Measurements from ENCODE around the gene MRPS18B. TPM values are rescaled to one million over a fixed set of nuclear protein-coding genes. Genes with fewer than 3 reads are reported as not detected.

MRPS18B gene
- total and polyA plus RNA-seq, 2 of the 13 experiments (the other 11 are each of a cell fraction or from before 2014, with no cell fraction given) = 125 to 131 TPM

DNA sequence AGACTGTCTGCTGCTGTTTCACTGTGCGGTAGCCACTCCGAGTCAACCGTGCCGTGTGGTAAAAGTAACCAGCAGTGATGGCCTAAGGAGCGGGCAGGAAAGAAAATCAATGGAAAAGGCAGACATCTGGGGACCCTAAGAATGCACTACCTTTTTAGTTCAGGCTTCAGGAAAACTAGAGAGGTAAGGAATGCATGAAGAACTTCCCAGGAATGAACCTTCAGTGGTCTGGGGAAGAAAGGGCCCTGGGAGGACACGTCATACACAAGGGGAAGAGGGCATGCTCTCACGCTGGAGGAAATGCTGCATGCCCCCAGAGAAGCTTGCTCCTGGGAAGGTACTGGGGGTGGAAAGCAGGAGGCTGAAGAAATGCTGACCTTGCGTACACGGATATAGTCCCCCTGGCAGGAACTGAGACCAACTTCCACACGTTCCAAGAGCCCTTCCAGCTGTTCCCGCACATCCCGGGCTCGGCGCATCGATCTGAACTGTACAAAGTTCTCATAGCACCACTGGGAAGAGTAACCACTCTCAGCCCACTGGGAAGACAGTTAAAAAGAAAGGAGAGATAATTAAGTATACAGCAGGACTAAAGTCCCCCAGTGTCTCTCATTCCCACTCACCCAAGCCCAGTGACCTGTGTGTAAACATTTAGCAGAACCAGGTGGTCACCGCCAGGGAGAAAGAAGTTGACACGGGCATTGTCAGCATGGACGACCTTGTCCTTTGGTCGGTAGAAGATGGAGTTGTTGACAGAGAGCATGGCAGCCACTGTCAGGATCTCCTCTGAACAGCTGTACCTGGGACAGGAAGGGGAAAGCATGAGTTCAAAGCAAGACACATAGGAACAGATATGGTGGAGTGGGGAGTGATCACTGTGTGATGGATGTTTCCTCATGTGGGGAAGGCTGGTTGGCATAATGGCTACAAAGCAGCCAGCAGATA is 37.4 kb downstream of the MRPS18B start (continued):
- TF ChIP-seq, protein P1, sequence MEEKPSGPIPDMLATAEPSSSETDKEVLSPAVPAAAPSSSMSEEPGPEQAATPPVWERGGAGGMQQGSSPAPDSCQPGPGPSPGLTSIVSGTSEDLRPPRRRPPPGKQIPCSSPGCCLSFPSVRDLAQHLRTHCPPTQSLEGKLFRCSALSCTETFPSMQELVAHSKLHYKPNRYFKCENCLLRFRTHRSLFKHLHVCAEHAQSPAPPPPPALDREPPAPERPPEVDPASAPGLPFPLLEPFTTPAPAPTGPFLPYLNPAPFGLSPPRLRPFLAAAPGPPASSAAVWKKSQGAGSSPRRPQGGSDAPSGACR (CRISPR knock-in tag; IDR thresholded peaks at IDR 0.05) = no peak
- TF ChIP-seq ZNF343 (CRISPR knock-in tag; IDR thresholded peaks at IDR 0.05) (no peak; the same call in 1 of the 2 replicates), ZNF773 (CRISPR knock-in tag; IDR thresholded peaks at IDR 0.05; ENCODE audit: borderline replicate concordance) (peak; percentile 70; the same call in 1 of the 2 replicates), XBP1 (CRISPR knock-in tag; IDR thresholded peaks at IDR 0.05) (no peak), XRCC5 (optimal IDR thresholded peaks at IDR 0.05; ENCODE audit: low read length) (peak; percentile 31), SATB2 (CRISPR knock-in tag; IDR thresholded peaks at IDR 0.05) (no peak), MEIS2 (CRISPR knock-in tag; IDR thresholded peaks at IDR 0.05) (peak; percentile 94), POLR2A (IDR thresholded peaks at IDR 0.05; ENCODE audit: insufficient read depth in 1 of 2, low read depth in 2 of 2, low read length in 2 of 2) (no peak; a peak in 1 of 4 replicates), ZNF367 (CRISPR knock-in tag; IDR thresholded peaks at IDR 0.05; ENCODE audit: borderline replicate concordance) (no peak), HMG20B (CRISPR knock-in tag; conservative IDR thresholded peaks at IDR 0.05) (no peak), ZNF556 (CRISPR knock-in tag; IDR thresholded peaks at IDR 0.05; ENCODE audit: borderline replicate concordance) (peak; percentile 79; the same call in 1 of the 2 replicates), ZNF775 (CRISPR knock-in tag; IDR thresholded peaks at IDR 0.05; ENCODE audit: borderline replicate concordance) (peak; percentile 77; the same call in 1 of the 2 replicates), ZNF235 (CRISPR knock-in tag; IDR thresholded peaks at IDR 0.05; ENCODE audit: borderline replicate concordance) (no peak), ZNF224 (CRISPR knock-in tag; IDR thresholded peaks at IDR 0.05) (no peak), TP53 (CRISPR knock-in tag; conservative IDR thresholded peaks at IDR 0.05) (no peak)
- TF ChIP-seq, protein P2, sequence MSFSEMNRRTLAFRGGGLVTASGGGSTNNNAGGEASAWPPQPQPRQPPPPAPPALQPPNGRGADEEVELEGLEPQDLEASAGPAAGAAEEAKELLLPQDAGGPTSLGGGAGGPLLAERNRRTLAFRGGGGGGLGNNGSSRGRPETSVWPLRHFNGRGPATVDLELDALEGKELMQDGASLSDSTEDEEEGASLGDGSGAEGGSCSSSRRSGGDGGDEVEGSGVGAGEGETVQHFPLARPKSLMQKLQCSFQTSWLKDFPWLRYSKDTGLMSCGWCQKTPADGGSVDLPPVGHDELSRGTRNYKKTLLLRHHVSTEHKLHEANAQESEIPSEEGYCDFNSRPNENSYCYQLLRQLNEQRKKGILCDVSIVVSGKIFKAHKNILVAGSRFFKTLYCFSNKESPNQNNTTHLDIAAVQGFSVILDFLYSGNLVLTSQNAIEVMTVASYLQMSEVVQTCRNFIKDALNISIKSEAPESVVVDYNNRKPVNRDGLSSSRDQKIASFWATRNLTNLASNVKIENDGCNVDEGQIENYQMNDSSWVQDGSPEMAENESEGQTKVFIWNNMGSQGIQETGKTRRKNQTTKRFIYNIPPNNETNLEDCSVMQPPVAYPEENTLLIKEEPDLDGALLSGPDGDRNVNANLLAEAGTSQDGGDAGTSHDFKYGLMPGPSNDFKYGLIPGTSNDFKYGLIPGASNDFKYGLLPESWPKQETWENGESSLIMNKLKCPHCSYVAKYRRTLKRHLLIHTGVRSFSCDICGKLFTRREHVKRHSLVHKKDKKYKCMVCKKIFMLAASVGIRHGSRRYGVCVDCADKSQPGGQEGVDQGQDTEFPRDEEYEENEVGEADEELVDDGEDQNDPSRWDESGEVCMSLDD (CRISPR knock-in tag; IDR thresholded peaks at IDR 0.05; ENCODE audit: borderline replicate concordance) = no peak
- TF ChIP-seq, protein P3, sequence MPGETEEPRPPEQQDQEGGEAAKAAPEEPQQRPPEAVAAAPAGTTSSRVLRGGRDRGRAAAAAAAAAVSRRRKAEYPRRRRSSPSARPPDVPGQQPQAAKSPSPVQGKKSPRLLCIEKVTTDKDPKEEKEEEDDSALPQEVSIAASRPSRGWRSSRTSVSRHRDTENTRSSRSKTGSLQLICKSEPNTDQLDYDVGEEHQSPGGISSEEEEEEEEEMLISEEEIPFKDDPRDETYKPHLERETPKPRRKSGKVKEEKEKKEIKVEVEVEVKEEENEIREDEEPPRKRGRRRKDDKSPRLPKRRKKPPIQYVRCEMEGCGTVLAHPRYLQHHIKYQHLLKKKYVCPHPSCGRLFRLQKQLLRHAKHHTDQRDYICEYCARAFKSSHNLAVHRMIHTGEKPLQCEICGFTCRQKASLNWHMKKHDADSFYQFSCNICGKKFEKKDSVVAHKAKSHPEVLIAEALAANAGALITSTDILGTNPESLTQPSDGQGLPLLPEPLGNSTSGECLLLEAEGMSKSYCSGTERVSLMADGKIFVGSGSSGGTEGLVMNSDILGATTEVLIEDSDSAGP (CRISPR knock-in tag; IDR thresholded peaks at IDR 0.05; ENCODE audit: borderline replicate concordance) = peak; percentile 70
- TF ChIP-seq, protein P4, sequence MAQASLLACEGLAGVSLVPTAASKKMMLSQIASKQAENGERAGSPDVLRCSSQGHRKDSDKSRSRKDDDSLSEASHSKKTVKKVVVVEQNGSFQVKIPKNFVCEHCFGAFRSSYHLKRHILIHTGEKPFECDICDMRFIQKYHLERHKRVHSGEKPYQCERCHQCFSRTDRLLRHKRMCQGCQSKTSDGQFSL (CRISPR knock-in tag; IDR thresholded peaks at IDR 0.05) = no peak
- TF ChIP-seq, protein P5, sequence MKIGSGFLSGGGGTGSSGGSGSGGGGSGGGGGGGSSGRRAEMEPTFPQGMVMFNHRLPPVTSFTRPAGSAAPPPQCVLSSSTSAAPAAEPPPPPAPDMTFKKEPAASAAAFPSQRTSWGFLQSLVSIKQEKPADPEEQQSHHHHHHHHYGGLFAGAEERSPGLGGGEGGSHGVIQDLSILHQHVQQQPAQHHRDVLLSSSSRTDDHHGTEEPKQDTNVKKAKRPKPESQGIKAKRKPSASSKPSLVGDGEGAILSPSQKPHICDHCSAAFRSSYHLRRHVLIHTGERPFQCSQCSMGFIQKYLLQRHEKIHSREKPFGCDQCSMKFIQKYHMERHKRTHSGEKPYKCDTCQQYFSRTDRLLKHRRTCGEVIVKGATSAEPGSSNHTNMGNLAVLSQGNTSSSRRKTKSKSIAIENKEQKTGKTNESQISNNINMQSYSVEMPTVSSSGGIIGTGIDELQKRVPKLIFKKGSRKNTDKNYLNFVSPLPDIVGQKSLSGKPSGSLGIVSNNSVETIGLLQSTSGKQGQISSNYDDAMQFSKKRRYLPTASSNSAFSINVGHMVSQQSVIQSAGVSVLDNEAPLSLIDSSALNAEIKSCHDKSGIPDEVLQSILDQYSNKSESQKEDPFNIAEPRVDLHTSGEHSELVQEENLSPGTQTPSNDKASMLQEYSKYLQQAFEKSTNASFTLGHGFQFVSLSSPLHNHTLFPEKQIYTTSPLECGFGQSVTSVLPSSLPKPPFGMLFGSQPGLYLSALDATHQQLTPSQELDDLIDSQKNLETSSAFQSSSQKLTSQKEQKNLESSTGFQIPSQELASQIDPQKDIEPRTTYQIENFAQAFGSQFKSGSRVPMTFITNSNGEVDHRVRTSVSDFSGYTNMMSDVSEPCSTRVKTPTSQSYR (CRISPR knock-in tag; IDR thresholded peaks at IDR 0.05; ENCODE audit: borderline replicate concordance) = no peak; the same call in 1 of the 2 replicates

Data from HepG2 (cell line).